Trophoblast cell (in vitro differentiated cells and primary cell): ENCODE data around the gene PBX1.

Experiments used
- DNase-seq, 2 donors: peaks; one replicate each; pipeline ENCODE4 v3.0.0-alpha.2; 2016
- H2AFZ ChIP-seq: 2 replicates; pipeline ENCODE4 v1.6.1; 2013; ENCODE audit warnings: low read length, moderate library complexity, mild to moderate bottlenecking; ENCODE audit not compliant: insufficient read depth, poor library complexity
- H2AK5ac ChIP-seq: 2 replicates; pipeline ENCODE4 v1.6.1; 2013; ENCODE audit warnings: mild to moderate bottlenecking, low read length
- H2BK120ac ChIP-seq: 2 replicates; pipeline ENCODE4 v1.6.1; 2013; ENCODE audit warnings: low read length, mild to moderate bottlenecking, moderate library complexity; ENCODE audit not compliant: insufficient read depth, poor library complexity
- H2BK12ac ChIP-seq: 2 replicates; pipeline ENCODE4 v1.6.1; 2013; ENCODE audit warnings: mild to moderate bottlenecking, low read length, moderate library complexity
- H2BK5ac ChIP-seq: 2 replicates; pipeline ENCODE4 v1.6.1; 2013; ENCODE audit warnings: low read length, low read depth, moderate library complexity, mild to moderate bottlenecking; ENCODE audit not compliant: poor library complexity
- H3K14ac ChIP-seq: 2 replicates; pipeline ENCODE4 v1.6.1; 2013; ENCODE audit warnings: mild to moderate bottlenecking, low read length
- H3K18ac ChIP-seq: 2 replicates; pipeline ENCODE4 v1.6.1; 2013; ENCODE audit warnings: mild to moderate bottlenecking, low read length
- H3K23ac ChIP-seq: 2 replicates; pipeline ENCODE4 v1.6.1; 2013; ENCODE audit warnings: low read length
- H3K27ac ChIP-seq: 2 replicates; pipeline ENCODE4 v1.5.1; 2013; ENCODE audit warnings: low read depth, mild to moderate bottlenecking, inconsistent platforms, low read length, moderate library complexity
- H3K27me3 ChIP-seq: 2 replicates; pipeline ENCODE4 v1.6.1; 2013; ENCODE audit warnings: inconsistent platforms, mild to moderate bottlenecking, low read length, moderate library complexity; ENCODE audit not compliant: insufficient read depth
- H3K36me3 ChIP-seq, 2 experiments: 1 replicate in 1 of 2; 2 replicates in 1 of 2; pipeline ENCODE4 v1.6.1; 2013; ENCODE audit warnings: low read length in 2 of 2, mild to moderate bottlenecking in 2 of 2, moderate library complexity in 1 of 2; ENCODE audit not compliant: insufficient read depth in 2 of 2, control insufficient read depth in 1 of 2
- H3K4ac ChIP-seq: 2 replicates; pipeline ENCODE4 v1.6.1; 2013; ENCODE audit warnings: low read depth, mild to moderate bottlenecking, low read length, moderate library complexity
- H3K4me1 ChIP-seq, 2 experiments: 1 replicate in 1 of 2; 2 replicates in 1 of 2; pipeline ENCODE4 v1.6.1; 2013; ENCODE audit warnings: low read length in 2 of 2, mild to moderate bottlenecking in 2 of 2, moderate library complexity in 1 of 2; ENCODE audit not compliant: insufficient read depth in 2 of 2, control insufficient read depth in 1 of 2
- H3K4me2 ChIP-seq: 2 replicates; pipeline ENCODE4 v1.6.1; 2013; ENCODE audit warnings: inconsistent platforms, mild to moderate bottlenecking, low read length, moderate library complexity
- H3K4me3 ChIP-seq: 2 replicates; pipeline ENCODE4 v1.5.1; 2013; ENCODE audit warnings: mild to moderate bottlenecking, low read depth, low read length, inconsistent platforms
- H3K79me1 ChIP-seq: one replicate; pipeline ENCODE4 v1.6.1; 2013; ENCODE audit warnings: low read length
- H3K79me2 ChIP-seq: 2 replicates; pipeline ENCODE4 v1.6.1; 2013; ENCODE audit warnings: low read length, mild to moderate bottlenecking; ENCODE audit not compliant: control insufficient read depth, insufficient read depth, poor library complexity
- H3K9ac ChIP-seq: 2 replicates; pipeline ENCODE4 v1.6.1; 2013; ENCODE audit warnings: mild to moderate bottlenecking, low read length
- H3K9me3 ChIP-seq: 2 replicates; pipeline ENCODE4 v1.6.1; 2013; ENCODE audit warnings: low read depth, mild to moderate bottlenecking, control low read depth, inconsistent platforms, low read length; ENCODE audit not compliant: insufficient read depth
- H4K12ac ChIP-seq: 2 replicates; pipeline ENCODE4 v1.6.1; 2013; ENCODE audit warnings: low read depth, mild to moderate bottlenecking, low read length, moderate library complexity
- H4K8ac ChIP-seq: 2 replicates; pipeline ENCODE4 v1.6.1; 2013; ENCODE audit warnings: low read depth, mild to moderate bottlenecking, low read length, moderate library complexity
- H4K91ac ChIP-seq: one replicate; pipeline ENCODE4 v1.6.1; 2013; ENCODE audit warnings: low read depth, mild to moderate bottlenecking, low read length, moderate library complexity
- WGBS: extraction: QIAGEN DNeasy Blood & Tissue Kit; methylation state at CpG from one replicate; pipeline ENCODE4 v1.1.7; 2013; ENCODE audit warnings: missing lambda C conversion rate; ENCODE audit not compliant: insufficient read length, insufficient coverage; ENCODE audit errors: extremely low coverage; 5-methylcytosine and 5-hydroxymethylcytosine counted together

PBX1 gene

GRCh38 chr1:164515711-164516331 is 43.2 kb upstream of the PBX1 start:
- no peak overlapping the region for H3K9ac ChIP-seq
- H3K18ac ChIP-seq = no peak overlapping the region
- no peak overlapping the region for H3K4me2 ChIP-seq
- H3K14ac ChIP-seq = no peak overlapping the region
- WGBS = no CpG with 5 or more reads among the region's 8 CpGs
- H2BK120ac ChIP-seq = no peak overlapping the region
- no peak overlapping the region for H3K4me3 ChIP-seq
- H3K4ac ChIP-seq = no peak overlapping the region
- no peak overlapping the region for H2BK12ac ChIP-seq
- no peak for DNase-seq
- no peak overlapping the region for H2BK5ac ChIP-seq
- H4K12ac ChIP-seq = no peak overlapping the region
- no peak overlapping the region for H3K23ac ChIP-seq
- no peaks in the 10 kb centered on the region for H3K79me2 ChIP-seq
- peaks cover 2% of the 10 kb centered on the region for H3K9me3 ChIP-seq
- no peak overlapping the region for H2AK5ac ChIP-seq
- no peaks in the 10 kb centered on the region for H3K36me3 ChIP-seq
- H4K8ac ChIP-seq = no peak overlapping the region
- no peaks in the 10 kb centered on the region for H3K79me1 ChIP-seq
- no peak overlapping the region for H3K27ac ChIP-seq
- no peak overlapping the region for H2AFZ ChIP-seq
- no peaks in the 10 kb centered on the region for H3K4me1 ChIP-seq
- H4K91ac ChIP-seq = no peak overlapping the region
- H3K27me3 ChIP-seq = no peaks in the 10 kb centered on the region

GRCh38 chr1:164516591-164516990 is 42.4 kb upstream of the PBX1 start:
- no peak overlapping the region for H2AFZ ChIP-seq
- no peak overlapping the region for H2BK120ac ChIP-seq
- H3K4me2 ChIP-seq = no peak overlapping the region
- H3K4me1 ChIP-seq = no peaks in the 10 kb centered on the region
- H3K27ac ChIP-seq = no peak overlapping the region
- no peak overlapping the region for H3K14ac ChIP-seq
- H4K12ac ChIP-seq = no peak overlapping the region
- H4K8ac ChIP-seq = no peak overlapping the region
- H3K9me3 ChIP-seq = peaks cover 2% of the 10 kb centered on the region
- H3K36me3 ChIP-seq = no peaks in the 10 kb centered on the region
- no CpG with 5 or more reads among the region's 7 CpGs for WGBS
- no peak overlapping the region for H2BK12ac ChIP-seq
- H3K18ac ChIP-seq = no peak overlapping the region
- H3K27me3 ChIP-seq = no peaks in the 10 kb centered on the region
- DNase-seq = no peak
- H3K9ac ChIP-seq = no peak overlapping the region
- no peak overlapping the region for H2BK5ac ChIP-seq
- no peak overlapping the region for H3K23ac ChIP-seq
- no peaks in the 10 kb centered on the region for H3K79me2 ChIP-seq
- H2AK5ac ChIP-seq = no peak overlapping the region
- H3K79me1 ChIP-seq = no peaks in the 10 kb centered on the region
- H3K4ac ChIP-seq = no peak overlapping the region
- no peak overlapping the region for H3K4me3 ChIP-seq
- no peak overlapping the region for H4K91ac ChIP-seq

- Histone ChIP-seq H4K8ac (no peak overlapping the region), H3K36me3 (no peaks in the 10 kb centered on the region), H3K4me1 (no peaks in the 10 kb centered on the region), H2AFZ (no peak overlapping the region), H3K79me1 (no peaks in the 10 kb centered on the region), H4K91ac (no peak overlapping the region), H2BK5ac (no peak overlapping the region), H3K27me3 (no peaks in the 10 kb centered on the region), H3K23ac (no peak overlapping the region), H3K4ac (no peak overlapping the region), H3K18ac (no peak overlapping the region), H3K79me2 (no peaks in the 10 kb centered on the region), H3K4me2 (no peak overlapping the region), H3K27ac (no peak overlapping the region), H2BK12ac (no peak overlapping the region), H3K9me3 (no peaks in the 10 kb centered on the region), H3K9ac (no peak overlapping the region), H2BK120ac (no peak overlapping the region), H3K14ac (no peak overlapping the region), H4K12ac (no peak overlapping the region), H2AK5ac (no peak overlapping the region), H3K4me3 (no peak overlapping the region)
- DNase-seq = no peak
- no CpG with 5 or more reads among the region's 3 CpGs for WGBS
Measured at GRCh38 chr1:164518692-164519332, 40.2 kb upstream of the PBX1 start.

- Histone ChIP-seq H3K4me1 (no peaks in the 10 kb centered on the region), H3K14ac (no peak overlapping the region), H3K79me1 (no peaks in the 10 kb centered on the region), H4K91ac (no peak overlapping the region), H2AK5ac (no peak overlapping the region), H3K4ac (no peak overlapping the region), H3K27ac (no peak overlapping the region), H3K27me3 (no peaks in the 10 kb centered on the region), H3K79me2 (no peaks in the 10 kb centered on the region), H3K4me2 (no peak overlapping the region), H2BK5ac (no peak overlapping the region), H4K12ac (no peak overlapping the region), H3K18ac (no peak overlapping the region), H3K23ac (no peak overlapping the region), H3K9me3 (no peaks in the 10 kb centered on the region), H3K36me3 (no peaks in the 10 kb centered on the region), H2AFZ (no peak overlapping the region), H2BK120ac (no peak overlapping the region), H3K4me3 (no peak overlapping the region), H4K8ac (no peak overlapping the region), H3K9ac (no peak overlapping the region), H2BK12ac (no peak overlapping the region)
- no CpG with 5 or more reads among the region's 4 CpGs for WGBS
- no peak for DNase-seq
Measured at GRCh38 chr1:164519426-164519825, 39.6 kb upstream of the PBX1 start.
